Smooth muscle cell (in vitro differentiated cells): ENCODE measurements around the gene HMGN2. TPM values are rescaled to one million over a fixed set of nuclear protein-coding genes. Genes with fewer than 3 reads are reported as not detected.

Experiments
- DNase-seq: peaks from one replicate; lab custom pipeline; 2025; ENCODE audit not compliant: unreplicated experiment; lab: John Stamatoyannopoulos, UW
- H2AFZ ChIP-seq: fragments of 200-600 bp; sonication (generic); 2 replicates; pipeline ENCODE4 v1.6.0; 2016; ENCODE audit warnings: antibody characterized with exemption, low read depth, mild to moderate bottlenecking
- H3F3A ChIP-seq: fragments of 200-600 bp; sonication (generic); 2 replicates; pipeline ENCODE4 v1.6.0; 2017; ENCODE audit warnings: antibody characterized with exemption, low read depth
- H3K27ac ChIP-seq: fragments of 200-600 bp; sonication (generic); 2 replicates; pipeline ENCODE4 v1.5.1; 2016; ENCODE audit warnings: low read depth, mild to moderate bottlenecking
- H3K27me3 ChIP-seq: fragments of 200-600 bp; sonication (generic); 2 replicates; pipeline ENCODE4 v1.6.1; 2016; ENCODE audit warnings: low read depth, mild to moderate bottlenecking
- H3K36me3 ChIP-seq: fragments of 200-600 bp; sonication (generic); 2 replicates; pipeline ENCODE4 v1.5.1; 2016; ENCODE audit warnings: low read depth
- H3K4me1 ChIP-seq: fragments of 200-600 bp; sonication (generic); 2 replicates; pipeline ENCODE4 v1.5.1; 2016; ENCODE audit warnings: low read depth
- H3K4me2 ChIP-seq: fragments of 200-600 bp; sonication (generic); 2 replicates; pipeline ENCODE4 v1.6.0; 2016; ENCODE audit warnings: mild to moderate bottlenecking
- H3K4me3 ChIP-seq: fragments of 200-600 bp; sonication (generic); 2 replicates; pipeline ENCODE4 v1.5.1; 2016; ENCODE audit warnings: mild to moderate bottlenecking
- H3K79me2 ChIP-seq: fragments of 200-600 bp; sonication (generic); 2 replicates; pipeline ENCODE4 v1.6.0; 2016; ENCODE audit warnings: low read depth, mild to moderate bottlenecking
- H3K9ac ChIP-seq: fragments of 200-600 bp; sonication (generic); 2 replicates; pipeline ENCODE4 v1.6.0; 2016; ENCODE audit warnings: low read depth
- H3K9me3 ChIP-seq: fragments of 200-600 bp; sonication (generic); replicated peaks from 2 replicates; pipeline ENCODE4 v1.5.1; 2016; ENCODE audit warnings: low read depth
- H4K20me1 ChIP-seq: fragments of 200-600 bp; sonication (generic); 2 replicates; pipeline ENCODE4 v1.6.0; 2016; ENCODE audit warnings: low read depth
- CTCF ChIP-seq: fragments of 200-600 bp; sonication (generic); IDR thresholded peaks from 2 replicates; pipeline ENCODE4 v1.5.1; 2017; ENCODE audit warnings: borderline replicate concordance, mild to moderate bottlenecking, antibody characterized with exemption; ENCODE audit not compliant: insufficient read depth, poor library complexity, severe bottlenecking
- WGBS: methylation state at CpG from one replicate; pipeline ENCODE4 v1.1.7; 2016; ENCODE audit warnings: low lambda C conversion rate; 5-methylcytosine and 5-hydroxymethylcytosine counted together
- polyA plus RNA-seq: library from polyadenylated mRNA; unstranded; fragments of >200 nt; fragmentation: Nextera tagmentation; extraction: Ambion mirVana; gene quantifications from 2 replicates; pipeline ENCODE4 v1.2.1, GENCODE V29; 2016
- total RNA-seq: library from RNA; depleted of rRNA; stranded (reverse); fragments of >200 nt; gene quantifications from 2 replicates; pipeline ENCODE4 v1.2.3, GENCODE V29; 2014

HMGN2 gene
- 170 TPM in 2 replicates for total RNA-seq
- 380 and 448 TPM in 2 replicates for polyA plus RNA-seq

- H2AFZ ChIP-seq, result peak within 1 kb of the TSS; percentile 85
- H3K9me3 ChIP-seq, result no peaks in the 10 kb centered on the region
- peaks cover 15% of the 10 kb centered on the region for H3K79me2 ChIP-seq
- peak within 1 kb of the TSS; percentile 93 for H3K27ac ChIP-seq
- H4K20me1 ChIP-seq, result peaks cover 60% of the 10 kb centered on the region
- peaks cover 24% of the 10 kb centered on the region for H3F3A ChIP-seq
- TF ChIP-seq CTCF, result no peak
- peaks cover 6% of the 10 kb centered on the region for H3K36me3 ChIP-seq
- peak within 1 kb of the TSS; percentile 98 for H3K4me3 ChIP-seq
- under 1% methylated on average over 52 of the region's 69 CpGs for WGBS
- no peaks in the 10 kb centered on the region for H3K27me3 ChIP-seq
- H3K9ac ChIP-seq, result peak within 1 kb of the TSS; percentile 93
- DNase-seq, result peak; percentile 74
- peak within 1 kb of the TSS; percentile 94 for H3K4me2 ChIP-seq
- peaks cover 46% of the 10 kb centered on the region for H3K4me1 ChIP-seq
These were observed at the start of gene HMGN2 for GRCh38 chr1:26472320-26472900. TSS of gene HMGN2 (plus strand) at chr1:26472440. CDS start at chr1:26472613, 173 bp downstream.

- Histone ChIP-seq H3K4me3 (no peak overlapping the region), H4K20me1 (no peaks in the 10 kb centered on the region), H3K27ac (no peak overlapping the region), H3F3A (peaks cover 5% of the 10 kb centered on the region), H3K4me2 (no peak overlapping the region), H3K9me3 (no peaks in the 10 kb centered on the region), H3K79me2 (peaks cover 16% of the 10 kb centered on the region), H3K36me3 (no peaks in the 10 kb centered on the region), H2AFZ (no peak overlapping the region), H3K9ac (no peak overlapping the region), H3K27me3 (no peaks in the 10 kb centered on the region), H3K4me1 (peaks cover 26% of the 10 kb centered on the region)
- no peak for TF ChIP-seq CTCF
- no peak for DNase-seq
- 73% methylated on average over 2 of the region's 2 CpGs for WGBS
These were observed 42.5 kb upstream of the HMGN2 start for GRCh38 chr1:26429721-26430120.

GRCh38 chr1:26431979-26432695 lies 40.1 kb upstream of the HMGN2 start, which contains the start of gene DHDDS:
TSS of gene DHDDS (plus strand) at chr1:26432321. CDS start at chr1:26432946, 625 bp downstream.
- Histone ChIP-seq H3K27ac (peak within 1 kb of the TSS; percentile 74), H3K4me1 (peaks cover 26% of the 10 kb centered on the region), H3K4me3 (peak within 1 kb of the TSS; percentile 81), H3K9ac (peak within 1 kb of the TSS; percentile 81), H3K9me3 (no peaks in the 10 kb centered on the region), H3K79me2 (peaks cover 25% of the 10 kb centered on the region), H3K4me2 (peak within 1 kb of the TSS; percentile 89), H4K20me1 (no peaks in the 10 kb centered on the region), H3K36me3 (no peaks in the 10 kb centered on the region), H3K27me3 (no peaks in the 10 kb centered on the region), H3F3A (peaks cover 5% of the 10 kb centered on the region), H2AFZ (peak within 1 kb of the TSS; percentile 88)
- WGBS, result 1% methylated on average over 44 of the region's 45 CpGs
- peak; percentile 96 for DNase-seq
- no peak for TF ChIP-seq CTCF
